Sigmoid colon (tissue), 7 donors: Measurements from ENCODE around the gene CACNA1G. TPM values are rescaled to one million over a fixed set of nuclear protein-coding genes. Genes with fewer than 3 reads are reported as not detected.

Experiments
- DNase-seq: peaks from one replicate; pipeline ENCODE4 v3.0.0-alpha.2; 2019
- H3K27ac ChIP-seq, 4 donors: fragments of 200-600 bp; sonication (generic); one replicate each; pipeline ENCODE4 v1.5.1; 2016 to 2019; ENCODE audit warnings: mild to moderate bottlenecking in 1 of 4
- H3K27me3 ChIP-seq, 3 donors: fragments of 200-600 bp; sonication (generic); one replicate each; pipeline ENCODE4 v1.5.1; 2019; ENCODE audit warnings: mild to moderate bottlenecking in 1 of 3
- H3K36me3 ChIP-seq, 4 donors: fragments of 200-600 bp; sonication (generic); one replicate each; pipeline ENCODE4 v1.5.1; 2016 to 2019
- H3K4me1 ChIP-seq, 4 donors: fragments of 200-600 bp; sonication (generic); one replicate each; pipeline ENCODE4 v1.5.1; 2017 to 2019
- H3K4me3 ChIP-seq, 4 donors: fragments of 200-600 bp; sonication (generic); one replicate each; pipeline ENCODE4 v1.5.1; 2017 to 2019; ENCODE audit warnings: mild to moderate bottlenecking in 2 of 4, moderate library complexity in 1 of 4
- H3K9me3 ChIP-seq, 4 donors: fragments of 200-600 bp in 3 of 4; sonication (generic) in 3 of 4; one replicate each; pipeline versions ENCODE4 v1.5.1 to v1.6.1; 2013 to 2019
- CTCF ChIP-seq, 4 experiments: fragments of 450-650 bp in 3 of 4; fragments of 200-600 bp in 1 of 4; IDR thresholded peaks; one replicate each; pipeline ENCODE4 v1.5.1; 2016 to 2019; ENCODE audit warnings: antibody characterized with exemption in 4 of 4, mild to moderate bottlenecking in 3 of 4, moderate library complexity in 2 of 4
- EP300 ChIP-seq, 4 donors: sonication (generic); formaldehyde crosslinking; IDR thresholded peaks; one replicate each; pipeline ENCODE4 v1.6.1; 2017; ENCODE audit warnings: antibody characterized with exemption in 4 of 4
- POLR2A ChIP-seq, 2 donors: fragments of 450-650 bp; IDR thresholded peaks; one replicate each; pipeline ENCODE4 v1.6.1; 2016; ENCODE audit warnings: antibody characterized with exemption in 2 of 2, mild to moderate bottlenecking in 2 of 2, moderate library complexity in 2 of 2
- POLR2AphosphoS5 ChIP-seq, 4 donors: sonication (generic); formaldehyde crosslinking; IDR thresholded peaks; one replicate each; pipeline ENCODE4 v1.6.1; 2017; ENCODE audit warnings: antibody characterized with exemption in 4 of 4
- WGBS, 2 donors: extraction: QIAGEN DNeasy Blood & Tissue Kit; methylation state at CpG; one replicate each; pipeline ENCODE4 v1.1.7; 2013; 5-methylcytosine and 5-hydroxymethylcytosine counted together
- intact Hi-C: fragments of 100-400 bp; cut with DNase I; formaldehyde crosslinking; loops from one replicate; pipeline ENCODE4 v1.15.1; 2023
- polyA plus RNA-seq, 3 donors: library from polyadenylated mRNA; stranded (reverse); fragments of 200-250 nt; gene quantifications; one replicate each; pipeline ENCODE4 v1.2.3, GENCODE V29; 2013
- total RNA-seq, 4 donors: library from RNA; depleted of rRNA; stranded (reverse); fragments of >200 nt; gene quantifications; one replicate each; pipeline ENCODE4 v1.1.0, GENCODE V29; 2016
- donor health status: healthy with polysubstance abuse.
- donor health status: Bipolar disorder and iron deficiency.
- donor health status: healthy.

CACNA1G gene
- total and polyA plus RNA-seq, 7 donors: under 0.01 to 1.4 (median 0.34) TPM; not detected in 1

DNA sequence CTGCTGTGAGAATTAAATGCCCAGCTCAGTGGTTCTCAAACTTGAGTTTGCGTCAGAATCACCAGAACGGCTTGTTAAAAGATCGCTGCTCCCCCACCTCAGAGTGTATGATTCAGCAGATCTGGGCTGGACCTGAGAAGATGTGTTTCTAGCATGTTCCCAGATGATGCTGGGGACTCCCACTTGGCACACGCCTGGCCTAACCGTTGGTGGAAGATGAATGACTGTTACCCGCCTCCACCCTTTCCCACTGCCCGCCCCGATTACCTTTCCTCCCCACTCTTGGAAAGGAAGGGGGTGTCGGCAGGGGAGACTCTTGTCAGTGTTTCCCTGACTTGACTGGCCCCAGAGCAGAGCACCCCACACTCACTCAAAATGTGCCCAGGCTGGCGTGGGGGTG, 44.9 kb downstream of the CACNA1G start:
- TF ChIP-seq CTCF (IDR thresholded peaks at IDR 0.05): no peak
- TF ChIP-seq EP300 (IDR thresholded peaks at IDR 0.05): no peak
- no peak for TF ChIP-seq POLR2AphosphoS5 (IDR thresholded peaks at IDR 0.05)
- TF ChIP-seq POLR2A (IDR thresholded peaks at IDR 0.05): no peak
- H3K27ac ChIP-seq: no peak overlapping the region
- peaks cover 0 to 14% (median 12%) of the 10 kb centered on the region in 4 donors for H3K4me1 ChIP-seq
- no peak for DNase-seq
- no peak overlapping the region for H3K4me3 ChIP-seq
- no peaks in the 10 kb centered on the region for H3K36me3 ChIP-seq
- H3K9me3 ChIP-seq: no peaks in the 10 kb centered on the region
- 72 to 79% methylated on average over 10 of the region's 10 CpGs for WGBS, 2 donors
- peaks cover 0 to 10% (median 0%) of the 10 kb centered on the region in 3 donors for H3K27me3 ChIP-seq
- intact Hi-C loops: no loop called here

DNA sequence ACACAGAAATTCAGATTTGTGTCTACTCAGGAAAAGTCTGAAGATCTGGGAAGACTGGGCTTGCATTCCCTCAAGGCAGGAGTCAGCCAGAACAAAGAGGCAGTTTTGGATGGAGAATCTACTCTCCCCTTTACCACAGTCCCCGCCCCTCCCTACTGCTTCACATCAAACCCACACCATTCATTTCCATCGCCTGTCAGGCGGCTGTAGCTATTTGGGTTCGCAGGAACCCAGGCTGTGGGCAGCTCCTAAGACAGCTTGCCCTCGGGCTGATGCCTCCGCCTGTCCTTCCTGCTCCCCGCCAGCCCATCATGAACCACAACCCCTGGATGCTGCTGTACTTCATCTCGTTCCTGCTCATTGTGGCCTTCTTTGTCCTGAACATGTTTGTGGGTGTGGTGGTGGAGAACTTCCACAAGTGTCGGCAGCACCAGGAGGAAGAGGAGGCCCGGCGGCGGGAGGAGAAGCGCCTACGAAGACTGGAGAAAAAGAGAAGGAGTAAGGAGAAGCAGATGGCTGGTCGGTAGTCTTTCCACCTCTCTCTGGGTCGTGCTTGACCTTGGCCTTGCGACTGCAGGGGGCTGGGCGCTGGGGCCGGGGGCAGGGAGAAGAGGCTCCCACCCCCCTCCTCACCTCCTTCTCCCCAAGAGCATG, 47.1 kb downstream of the CACNA1G start:
- no peaks in the 10 kb centered on the region for H3K36me3 ChIP-seq
- 89 to 91% methylated on average over 19 of the region's 19 CpGs for WGBS, 2 donors
- DNase-seq: no peak

DNA sequence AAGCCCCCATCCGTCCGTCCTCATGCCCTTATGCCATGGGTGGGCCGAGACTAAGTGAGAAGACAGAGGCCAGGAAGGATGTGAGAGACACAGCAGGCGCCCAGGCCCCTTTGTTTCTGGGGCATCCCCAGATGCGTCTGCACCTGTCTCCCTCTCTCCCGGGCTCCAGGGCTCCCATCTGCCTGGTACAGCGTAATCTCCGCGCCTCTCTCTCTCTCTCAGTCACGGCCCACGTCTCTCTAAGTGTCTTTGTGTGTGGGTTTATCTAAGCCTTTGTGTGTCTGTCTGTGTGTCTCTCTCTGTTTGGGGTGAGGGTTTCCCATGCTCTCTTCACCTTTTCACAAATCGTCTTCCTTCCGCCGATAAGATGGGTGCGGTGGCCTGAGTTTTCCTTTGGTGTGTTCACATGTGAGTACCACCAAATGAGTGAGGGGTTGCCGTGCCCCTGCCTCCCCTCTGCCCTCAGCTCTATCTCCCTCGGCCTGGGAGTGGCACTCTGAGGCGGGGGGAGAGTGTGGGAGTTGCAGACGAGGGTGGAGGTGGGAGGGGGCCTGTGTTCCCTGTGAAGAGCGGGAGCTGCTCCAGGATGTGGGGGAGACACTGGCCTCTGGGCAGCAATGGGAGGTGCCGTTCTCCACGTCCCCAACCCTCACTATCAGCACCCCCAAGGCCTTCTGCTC, 48.3 kb downstream of the CACNA1G start:
- H3K27ac ChIP-seq: no peak overlapping the region
- TF ChIP-seq POLR2AphosphoS5 (IDR thresholded peaks at IDR 0.05) (no peak), POLR2A (IDR thresholded peaks at IDR 0.05) (no peak), CTCF (IDR thresholded peaks at IDR 0.05) (no peak), EP300 (IDR thresholded peaks at IDR 0.05) (no peak)
- no peak overlapping the region for H3K4me3 ChIP-seq
- DNase-seq: no peak
- H3K9me3 ChIP-seq: no peaks in the 10 kb centered on the region
- peaks cover 0 to 14% (median 12%) of the 10 kb centered on the region in 4 donors for H3K4me1 ChIP-seq
- intact Hi-C loops: no loop called here
- H3K36me3 ChIP-seq: no peaks in the 10 kb centered on the region
- H3K27me3 ChIP-seq: peaks cover 0 to 12% (median 0%) of the 10 kb centered on the region in 3 donors
- 78 to 82% methylated on average over 22 of the region's 22 CpGs for WGBS, 2 donors

More for the DNA sequence above, 47.1 kb downstream of the CACNA1G start:
- no peak overlapping the region for H3K4me3 ChIP-seq
- peaks cover 0 to 12% (median 0%) of the 10 kb centered on the region in 3 donors for H3K27me3 ChIP-seq
- H3K9me3 ChIP-seq: no peaks in the 10 kb centered on the region
- no peak for TF ChIP-seq CTCF (IDR thresholded peaks at IDR 0.05)
- TF ChIP-seq POLR2AphosphoS5 (IDR thresholded peaks at IDR 0.05): no peak
- no peak for TF ChIP-seq POLR2A (IDR thresholded peaks at IDR 0.05)
- no peak for TF ChIP-seq EP300 (IDR thresholded peaks at IDR 0.05)
- H3K27ac ChIP-seq: no peak overlapping the region
- H3K4me1 ChIP-seq: peaks cover 0 to 14% (median 12%) of the 10 kb centered on the region in 4 donors
- intact Hi-C loops: no loop called here

GRCh38 chr17:50609380-50610074, 49.0 kb downstream of the CACNA1G start:
- Histone ChIP-seq H3K36me3 (no peaks in the 10 kb centered on the region), H3K9me3 (no peaks in the 10 kb centered on the region), H3K27me3 (peaks cover 0 to 12% (median 0%) of the 10 kb centered on the region in 3 donors), H3K4me1 (peaks cover 0 to 8% (median 7%) of the 10 kb centered on the region in 4 donors), H3K4me3 (no peak overlapping the region), H3K27ac (no peak overlapping the region)
- no peak for DNase-seq
- TF ChIP-seq EP300 (IDR thresholded peaks at IDR 0.05): no peak
- TF ChIP-seq POLR2AphosphoS5 (IDR thresholded peaks at IDR 0.05): no peak
- TF ChIP-seq CTCF (IDR thresholded peaks at IDR 0.05): no peak
- TF ChIP-seq POLR2A (IDR thresholded peaks at IDR 0.05): no peak
- WGBS, 2 donors: 87 to 93% methylated on average over 24 of the region's 24 CpGs
- intact Hi-C loops: no loop called here
